SK-N-SH (cell line): ENCODE measurements around the gene CARS2. TPM values are rescaled to one million over a fixed set of nuclear protein-coding genes. Genes with fewer than 3 reads are reported as not detected.

Source experiments
- CTCF ChIA-PET: fragments of 300-600, 350-600 bp; formaldehyde crosslinking; extraction: SDS; loops from one replicate; lab custom pipeline; 2021; lab: Yijun Ruan, JAX
- POLR2A ChIA-PET: fragments of 350-600 bp; sonication (Branson Sonifier 250); formaldehyde crosslinking; extraction: SDS; loops from one replicate; lab custom pipeline; 2020; ENCODE audit warnings: antibody characterized with exemption, inconsistent platforms; lab: Yijun Ruan, JAX
- DNase-seq: peaks from one replicate; pipeline ENCODE4 v3.0.0; 2012
- H2AFZ ChIP-seq: fragments of 200-600 bp; sonication (generic); 2 replicates; pipeline ENCODE4 v1.8.1; 2016; ENCODE audit warnings: antibody characterized with exemption, mild to moderate bottlenecking, low read depth
- H3F3A ChIP-seq: fragments of 200-600 bp; sonication (generic); replicated peaks from 2 replicates; pipeline ENCODE3; 2016; ENCODE audit warnings: antibody characterized with exemption, mild to moderate bottlenecking; ENCODE audit not compliant: insufficient read depth
- H3K27ac ChIP-seq, 2 experiments: fragments of 200-500 bp in 1 of 2; fragments of 200-600 bp in 1 of 2; sonication (Bioruptor generic) in 1 of 2; sonication (generic), shearing (Covaris generic) in 1 of 2; 2 replicates each; pipeline versions ENCODE4 v1.5.1 to v1.6.1; 2014 to 2016; ENCODE audit warnings: low read depth in 2 of 2, inconsistent platforms in 1 of 2, low read length in 1 of 2, mild to moderate bottlenecking in 1 of 2, mixed read lengths in 1 of 2
- H3K27me3 ChIP-seq: fragments of 200-600 bp; sonication (generic), shearing (Covaris generic); 2 replicates; pipeline ENCODE4 v1.6.1; 2016; ENCODE audit warnings: mixed run types; ENCODE audit not compliant: insufficient read depth
- H3K36me3 ChIP-seq, 2 experiments: fragments of 200-500 bp in 1 of 2; fragments of 200-600 bp in 1 of 2; sonication (Bioruptor generic) in 1 of 2; sonication (generic) in 1 of 2; replicated peaks in 1 of 2; 2 replicates each; pipeline versions ENCODE3 to v1.5.1; 2014 to 2016; ENCODE audit warnings: low read length in 1 of 2, mild to moderate bottlenecking in 1 of 2; ENCODE audit not compliant: insufficient read depth in 2 of 2, control insufficient read depth in 1 of 2
- H3K4me1 ChIP-seq, 2 experiments: fragments of 200-500 bp in 1 of 2; fragments of 200-600 bp in 1 of 2; sonication (Bioruptor generic) in 1 of 2; sonication (generic), shearing (Covaris generic) in 1 of 2; 2 replicates each; pipeline versions ENCODE4 v1.5.1 to v1.6.1; 2014 to 2016; ENCODE audit warnings: low read depth in 1 of 2, low read length in 1 of 2, mixed run types in 1 of 2; ENCODE audit not compliant: insufficient read depth in 2 of 2, control insufficient read depth in 1 of 2
- H3K4me2 ChIP-seq: fragments of 200-600 bp; sonication (generic), shearing (Covaris generic); 2 replicates; pipeline ENCODE4 v1.6.1; 2017; ENCODE audit warnings: mixed run types
- H3K4me3 ChIP-seq, 2 experiments: fragments of 200-500 bp in 1 of 2; fragments of 200-600 bp in 1 of 2; sonication (Bioruptor generic) in 1 of 2; sonication (generic), shearing (Covaris generic) in 1 of 2; 2 replicates each; pipeline versions ENCODE4 v1.5.1 to v1.8.1; 2014 to 2016; ENCODE audit warnings: low read depth in 2 of 2, inconsistent platforms in 1 of 2, low read length in 1 of 2, mild to moderate bottlenecking in 1 of 2, mixed read lengths in 1 of 2, moderate library complexity in 1 of 2
- H3K79me2 ChIP-seq: fragments of 200-600 bp; sonication (generic); 2 replicates; pipeline ENCODE4 v1.8.1; 2017; ENCODE audit warnings: mild to moderate bottlenecking; ENCODE audit not compliant: insufficient read depth
- H3K9ac ChIP-seq: fragments of 200-600 bp; sonication (generic); 2 replicates; pipeline ENCODE4 v1.6.1; 2017; ENCODE audit warnings: mixed run types
- H3K9me2 ChIP-seq: fragments of 200-600 bp; sonication (generic); 2 replicates; pipeline ENCODE4 v1.6.1; 2017; ENCODE audit warnings: mixed run types
- H3K9me3 ChIP-seq: fragments of 200-600 bp; sonication (generic); 2 replicates; pipeline ENCODE4 v1.6.1; 2017; ENCODE audit warnings: mixed run types, mild to moderate bottlenecking, moderate library complexity
- H4K20me1 ChIP-seq: fragments of 200-600 bp; sonication (generic); 2 replicates; pipeline ENCODE4 v1.6.1; 2017; ENCODE audit warnings: mild to moderate bottlenecking, mixed run types; ENCODE audit not compliant: insufficient read depth
- EP300 ChIP-seq, 2 experiments: IDR thresholded peaks; 2 replicates each; pipeline versions ENCODE4 v1.4.0 to v1.6.1; 2012; ENCODE audit warnings: borderline replicate concordance in 1 of 2, low read depth in 1 of 2, low read length in 1 of 2
- GATA2 ChIP-seq: sonication (generic); formaldehyde crosslinking; IDR thresholded peaks from 2 replicates; pipeline ENCODE4 v1.5.0; 2020; ENCODE audit warnings: mild to moderate bottlenecking, missing genetic modification reagents
- JUND ChIP-seq: IDR thresholded peaks from 2 replicates; pipeline ENCODE4 v1.4.0; 2012
- MEF2A ChIP-seq: IDR thresholded peaks from 2 replicates; pipeline ENCODE4 v1.4.0; 2012; ENCODE audit warnings: low read depth, borderline replicate concordance
- MXI1 ChIP-seq: IDR thresholded peaks from 2 replicates; pipeline ENCODE4 v1.6.1; 2012; ENCODE audit warnings: mild to moderate bottlenecking, low read depth, low read length, improper control_type of control experiment
- NRF1 ChIP-seq: IDR thresholded peaks from 2 replicates; pipeline ENCODE4 v1.6.1; 2012; ENCODE audit warnings: low read depth, mild to moderate bottlenecking, low read length
- POLR2AphosphoS5 ChIP-seq: IDR thresholded peaks from 2 replicates; pipeline ENCODE4 v1.6.1; 2012; ENCODE audit warnings: low read depth, low read length
- RAD21 ChIP-seq: IDR thresholded peaks from 2 replicates; pipeline ENCODE4 v1.6.1; 2012; ENCODE audit warnings: mild to moderate bottlenecking, low read length
- RCOR1 ChIP-seq: fragments of 150-350 bp; IDR thresholded peaks from 2 replicates; pipeline ENCODE4 v1.6.1; 2017; ENCODE audit warnings: antibody characterized with exemption, low read length
- SIN3A ChIP-seq: IDR thresholded peaks from 2 replicates; pipeline ENCODE4 v1.6.1; 2012; ENCODE audit warnings: low read depth, mild to moderate bottlenecking, low read length, moderate library complexity, borderline replicate concordance
- TAF1 ChIP-seq: IDR thresholded peaks from 2 replicates; pipeline ENCODE4 v1.6.1; 2012; ENCODE audit warnings: low read depth, mild to moderate bottlenecking, low read length, moderate library complexity, borderline replicate concordance
- TCF12 ChIP-seq: IDR thresholded peaks from 2 replicates; pipeline ENCODE4 v1.4.0; 2012
- WGBS: methylation state at CpG from one replicate; pipeline ENCODE4 v1.1.6; 2017; ENCODE audit warnings: low lambda C conversion rate; 5-methylcytosine and 5-hydroxymethylcytosine counted together
- polyA plus RNA-seq, 3 experiments: library from polyadenylated mRNA; depleted of rRNA; stranded (reverse); fragments of >200 nt; gene quantifications; 2 replicates each; pipeline ENCODE4 v1.2.3, GENCODE V29; 2012
- TF ChIP-seq, protein P1 (sequence below): IDR thresholded peaks from 2 replicates; pipeline ENCODE4 v1.6.1; 2012; ENCODE audit warnings: mild to moderate bottlenecking, low read depth, low read length, moderate library complexity
- TF ChIP-seq, protein P2 (sequence below): fragments of 150-350 bp; IDR thresholded peaks from 2 replicates; pipeline ENCODE4 v1.6.1; 2016; ENCODE audit warnings: mild to moderate bottlenecking, low read depth, low read length
- TF ChIP-seq, protein P3 (sequence below): IDR thresholded peaks from 2 replicates; pipeline ENCODE4 v1.4.0; 2012; ENCODE audit warnings: low read depth, borderline replicate concordance
- TF ChIP-seq, protein P4 (sequence below): IDR thresholded peaks from 2 replicates; pipeline ENCODE4 v1.4.0; 2012; ENCODE audit warnings: low read depth

CARS2 gene
- polyA plus RNA-seq, 1 of the 3 experiments (the other 2 are of a cell fraction): 78.6 TPM

DNA sequence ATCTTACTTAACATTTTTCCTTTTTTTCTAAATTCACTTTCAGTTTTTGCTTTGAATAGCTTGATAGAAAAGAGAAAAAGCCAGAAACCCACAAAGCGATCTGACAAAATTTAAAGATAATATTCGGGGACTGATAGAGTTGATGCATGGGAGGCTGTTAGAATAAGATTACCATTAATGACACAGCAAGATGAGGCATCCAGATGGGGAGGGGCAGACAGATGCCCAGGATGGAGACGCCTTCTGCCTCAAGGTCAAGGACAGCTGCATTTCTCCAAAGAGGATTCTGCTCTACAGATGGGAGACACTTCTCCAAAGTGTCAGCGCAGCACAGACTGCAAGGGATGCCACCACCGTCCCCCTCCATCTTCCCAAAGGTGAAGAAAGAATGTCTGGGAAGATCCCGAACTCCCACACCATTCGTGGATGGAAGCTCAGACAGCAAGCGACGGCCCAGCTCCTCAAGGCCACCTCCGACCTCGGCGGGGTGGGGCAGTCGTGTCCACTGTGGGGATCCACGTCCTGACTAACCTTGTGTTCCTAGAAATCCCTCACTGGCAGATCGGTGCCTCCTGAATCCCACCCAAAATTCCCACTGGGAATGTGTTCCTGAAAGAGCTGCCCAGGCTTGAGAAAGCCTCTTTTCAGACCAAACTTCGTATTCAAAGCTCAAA lies 57.6 kb downstream of the CARS2 start:
- H3K79me2 ChIP-seq: no peaks in the 10 kb centered on the region
- H4K20me1 ChIP-seq: no peaks in the 10 kb centered on the region
- H3K4me3 ChIP-seq: no peak overlapping the region
- peaks cover 10 to 31% of the 10 kb centered on the region in 2 experiments for H3K36me3 ChIP-seq
- peaks cover 0 to 4% of the 10 kb centered on the region in 2 experiments; a peak in 1 of 4 replicates for H3K4me1 ChIP-seq
- no peaks in the 10 kb centered on the region for H3K9me2 ChIP-seq
- H3K4me2 ChIP-seq: no peak overlapping the region
- H3K9ac ChIP-seq: no peak overlapping the region
- no peaks in the 10 kb centered on the region for H3K27me3 ChIP-seq
- no peaks in the 10 kb centered on the region for H3K9me3 ChIP-seq
- no peak for TF ChIP-seq RCOR1
- no peak for TF ChIP-seq EP300 (IDR thresholded peaks at IDR 0.05; ENCODE audit: borderline replicate concordance in 1 of 2, low read depth in 1 of 2, low read length in 1 of 2)
- TF ChIP-seq SIN3A: no peak
- no peak for TF ChIP-seq TCF12
- no peak for TF ChIP-seq MEF2A
- WGBS: 88% methylated on average over 15 of the region's 16 CpGs
- no peak overlapping the region for H3K27ac ChIP-seq
- CTCF ChIA-PET: interaction anchor here (1.0 to 1.5 kb wide), 4 partner anchors 8 to 192 kb away, joined by 3 to 5 read pairs (median 3); no protein-coding TSS in a partner anchor
- POLR2A ChIA-PET: no interaction called here
- DNase-seq: peak; percentile 34
- peaks cover 3% of the 10 kb centered on the region for H3F3A ChIP-seq
- H2AFZ ChIP-seq: no peak overlapping the region

DNA sequence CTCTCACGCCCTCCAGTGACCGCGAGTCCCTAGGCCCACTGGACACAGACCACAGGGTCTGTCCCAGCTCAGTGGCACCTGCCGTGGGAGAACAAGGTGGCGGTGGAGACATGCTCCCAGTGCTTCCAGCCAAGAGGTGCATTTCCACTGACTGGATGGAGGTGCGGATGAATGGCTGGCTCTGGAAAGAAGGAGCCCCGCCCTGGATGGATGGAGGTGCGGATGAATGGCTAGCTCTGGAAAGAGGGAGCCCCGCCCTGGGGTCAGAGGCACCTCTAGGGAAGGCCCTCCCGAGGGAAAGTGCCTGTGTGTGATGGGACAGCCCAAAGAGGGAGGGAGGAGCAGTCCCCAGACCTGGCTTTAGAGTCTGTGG lies 58.6 kb downstream of the CARS2 start:
- no peak overlapping the region for H3K4me2 ChIP-seq
- H3K4me1 ChIP-seq: peaks cover 0 to 4% of the 10 kb centered on the region in 2 experiments; a peak in 1 of 4 replicates
- no peak overlapping the region for H2AFZ ChIP-seq
- H3K36me3 ChIP-seq: peaks cover 15 to 38% of the 10 kb centered on the region in 2 experiments
- ChIA-PET POLR2A (no interaction called here), CTCF (interaction anchor here (1.1 kb wide), 1 partner anchor 31 kb away, joined by 3 read pairs; no protein-coding TSS in a partner anchor)
- H3K79me2 ChIP-seq: no peaks in the 10 kb centered on the region
- no peak overlapping the region for H3K9ac ChIP-seq
- no peak overlapping the region for H3K27ac ChIP-seq
- no peak for DNase-seq
- H3F3A ChIP-seq: peaks cover 3% of the 10 kb centered on the region
- H4K20me1 ChIP-seq: no peaks in the 10 kb centered on the region
- no peaks in the 10 kb centered on the region for H3K27me3 ChIP-seq
- no peaks in the 10 kb centered on the region for H3K9me2 ChIP-seq
- no peak overlapping the region for H3K4me3 ChIP-seq
- no peak for TF ChIP-seq JUND
- TF ChIP-seq, protein P1, sequence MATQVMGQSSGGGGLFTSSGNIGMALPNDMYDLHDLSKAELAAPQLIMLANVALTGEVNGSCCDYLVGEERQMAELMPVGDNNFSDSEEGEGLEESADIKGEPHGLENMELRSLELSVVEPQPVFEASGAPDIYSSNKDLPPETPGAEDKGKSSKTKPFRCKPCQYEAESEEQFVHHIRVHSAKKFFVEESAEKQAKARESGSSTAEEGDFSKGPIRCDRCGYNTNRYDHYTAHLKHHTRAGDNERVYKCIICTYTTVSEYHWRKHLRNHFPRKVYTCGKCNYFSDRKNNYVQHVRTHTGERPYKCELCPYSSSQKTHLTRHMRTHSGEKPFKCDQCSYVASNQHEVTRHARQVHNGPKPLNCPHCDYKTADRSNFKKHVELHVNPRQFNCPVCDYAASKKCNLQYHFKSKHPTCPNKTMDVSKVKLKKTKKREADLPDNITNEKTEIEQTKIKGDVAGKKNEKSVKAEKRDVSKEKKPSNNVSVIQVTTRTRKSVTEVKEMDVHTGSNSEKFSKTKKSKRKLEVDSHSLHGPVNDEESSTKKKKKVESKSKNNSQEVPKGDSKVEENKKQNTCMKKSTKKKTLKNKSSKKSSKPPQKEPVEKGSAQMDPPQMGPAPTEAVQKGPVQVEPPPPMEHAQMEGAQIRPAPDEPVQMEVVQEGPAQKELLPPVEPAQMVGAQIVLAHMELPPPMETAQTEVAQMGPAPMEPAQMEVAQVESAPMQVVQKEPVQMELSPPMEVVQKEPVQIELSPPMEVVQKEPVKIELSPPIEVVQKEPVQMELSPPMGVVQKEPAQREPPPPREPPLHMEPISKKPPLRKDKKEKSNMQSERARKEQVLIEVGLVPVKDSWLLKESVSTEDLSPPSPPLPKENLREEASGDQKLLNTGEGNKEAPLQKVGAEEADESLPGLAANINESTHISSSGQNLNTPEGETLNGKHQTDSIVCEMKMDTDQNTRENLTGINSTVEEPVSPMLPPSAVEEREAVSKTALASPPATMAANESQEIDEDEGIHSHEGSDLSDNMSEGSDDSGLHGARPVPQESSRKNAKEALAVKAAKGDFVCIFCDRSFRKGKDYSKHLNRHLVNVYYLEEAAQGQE: no peak
- no peak for TF ChIP-seq TAF1
- no peak for TF ChIP-seq MXI1
- TF ChIP-seq, protein P2, sequence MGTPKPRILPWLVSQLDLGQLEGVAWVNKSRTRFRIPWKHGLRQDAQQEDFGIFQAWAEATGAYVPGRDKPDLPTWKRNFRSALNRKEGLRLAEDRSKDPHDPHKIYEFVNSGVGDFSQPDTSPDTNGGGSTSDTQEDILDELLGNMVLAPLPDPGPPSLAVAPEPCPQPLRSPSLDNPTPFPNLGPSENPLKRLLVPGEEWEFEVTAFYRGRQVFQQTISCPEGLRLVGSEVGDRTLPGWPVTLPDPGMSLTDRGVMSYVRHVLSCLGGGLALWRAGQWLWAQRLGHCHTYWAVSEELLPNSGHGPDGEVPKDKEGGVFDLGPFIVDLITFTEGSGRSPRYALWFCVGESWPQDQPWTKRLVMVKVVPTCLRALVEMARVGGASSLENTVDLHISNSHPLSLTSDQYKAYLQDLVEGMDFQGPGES: no peak
- no peak for TF ChIP-seq RAD21
- no peak for TF ChIP-seq POLR2AphosphoS5
- no peak for TF ChIP-seq GATA2 (CRISPR knock-in tag)
- no peak for TF ChIP-seq NRF1
- TF ChIP-seq, protein P3, sequence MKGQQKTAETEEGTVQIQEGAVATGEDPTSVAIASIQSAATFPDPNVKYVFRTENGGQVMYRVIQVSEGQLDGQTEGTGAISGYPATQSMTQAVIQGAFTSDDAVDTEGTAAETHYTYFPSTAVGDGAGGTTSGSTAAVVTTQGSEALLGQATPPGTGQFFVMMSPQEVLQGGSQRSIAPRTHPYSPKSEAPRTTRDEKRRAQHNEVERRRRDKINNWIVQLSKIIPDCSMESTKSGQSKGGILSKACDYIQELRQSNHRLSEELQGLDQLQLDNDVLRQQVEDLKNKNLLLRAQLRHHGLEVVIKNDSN: no peak
- TF ChIP-seq, protein P4, sequence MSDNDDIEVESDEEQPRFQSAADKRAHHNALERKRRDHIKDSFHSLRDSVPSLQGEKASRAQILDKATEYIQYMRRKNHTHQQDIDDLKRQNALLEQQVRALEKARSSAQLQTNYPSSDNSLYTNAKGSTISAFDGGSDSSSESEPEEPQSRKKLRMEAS: no peak
- no peaks in the 10 kb centered on the region for H3K9me3 ChIP-seq
- WGBS: 95% methylated on average over 7 of the region's 10 CpGs
